A549 (cell line): ENCODE measurements around the gene PTPN4.

Experiments
- CEBPB ChIP-seq, 2 experiments: fragments of >200 bp in 1 of 2; sonication (Bioruptor Twin) in 1 of 2; formaldehyde crosslinking in 1 of 2; IDR thresholded peaks; 2 replicates each; pipeline ENCODE4 v1.6.1; 2012 to 2016
- CTCF ChIP-seq: fragments of >200 bp; sonication (Bioruptor Twin); formaldehyde crosslinking; IDR thresholded peaks from 3 replicates; pipeline ENCODE4 v1.5.1; 2016
- ELK1 ChIP-seq: fragments of 150-350 bp; IDR thresholded peaks from 2 replicates; pipeline ENCODE4 v1.6.1; 2014; ENCODE audit warnings: low read depth, mild to moderate bottlenecking, low read length
- EP300 ChIP-seq, 2 experiments: fragments of >200 bp; sonication (Bioruptor Twin); formaldehyde crosslinking; IDR thresholded peaks; 2 replicates in 1 of 2; 3 replicates in 1 of 2; pipeline ENCODE4 v1.6.1; 2016 to 2017
- FOSL2 ChIP-seq, 2 experiments: fragments of 450-650 bp in 1 of 2; fragments of >200 bp in 1 of 2; sonication (Bioruptor Twin) in 1 of 2; formaldehyde crosslinking; IDR thresholded peaks; 2 replicates each; pipeline versions ENCODE4 v1.5.0 to v1.6.1; 2016 to 2020; ENCODE audit warnings: mild to moderate bottlenecking in 1 of 2, moderate library complexity in 1 of 2
- HOXB13 ChIP-seq: fragments of 250-450 bp; sonication (Bioruptor Pico); IDR thresholded peaks from 2 replicates; pipeline ENCODE4 v1.5.0; 2020; ENCODE audit warnings: low read depth, mild to moderate bottlenecking, moderate library complexity
- MAFK ChIP-seq: fragments of 450-650 bp; IDR thresholded peaks from 2 replicates; pipeline ENCODE4 v1.6.1; 2014; ENCODE audit not compliant: partially characterized antibody
- MAX ChIP-seq: IDR thresholded peaks from 2 replicates; pipeline ENCODE4 v1.6.1; 2012
- MYC ChIP-seq: IDR thresholded peaks from 2 replicates; pipeline ENCODE4 v1.6.1; 2012; ENCODE audit warnings: mild to moderate bottlenecking, inconsistent platforms, low read length, improper control_type of control experiment, borderline replicate concordance
- NR3C1 ChIP-seq: fragments of >200 bp; sonication (Bioruptor Twin); formaldehyde crosslinking; IDR thresholded peaks from 3 replicates; pipeline ENCODE4 v1.6.1; 2017
- POLR2A ChIP-seq: IDR thresholded peaks from 2 replicates; pipeline ENCODE4 v1.6.1; 2012; ENCODE audit warnings: mild to moderate bottlenecking, low read length
- RAD21 ChIP-seq, 2 experiments: fragments of >200 bp in 1 of 2; sonication (Bioruptor Twin) in 1 of 2; formaldehyde crosslinking in 1 of 2; IDR thresholded peaks in 1 of 2; conservative IDR thresholded peaks in 1 of 2; 2 replicates in 1 of 2; 3 replicates in 1 of 2; pipeline ENCODE4 v1.6.1; 2012 to 2018; ENCODE audit warnings: inconsistent platforms in 1 of 2
- RFX5 ChIP-seq: fragments of 450-650 bp; IDR thresholded peaks from 2 replicates; pipeline ENCODE4 v1.7.1; 2014; ENCODE audit warnings: antibody characterized with exemption, mild to moderate bottlenecking, moderate library complexity
- SMC3 ChIP-seq: fragments of >200 bp; sonication (Bioruptor Twin); formaldehyde crosslinking; IDR thresholded peaks from 3 replicates; pipeline ENCODE4 v1.6.1; 2018; ENCODE audit warnings: inconsistent platforms

GRCh38 chr2:119768742-119769141, 9.0 kb downstream of the PTPN4 start:
- TF ChIP-seq POLR2A = no peak
- no peak for TF ChIP-seq ELK1
- TF ChIP-seq CEBPB (IDR thresholded peaks at IDR 0.05) = no peak
- TF ChIP-seq MYC = no peak
- no peak for TF ChIP-seq CTCF
- TF ChIP-seq FOSL2 (IDR thresholded peaks at IDR 0.05) = no peak
- no peak for TF ChIP-seq FOSL2 (CRISPR knock-in tag; IDR thresholded peaks at IDR 0.05)
- TF ChIP-seq HOXB13 (CRISPR knock-in tag) = no peak
- TF ChIP-seq EP300 (IDR thresholded peaks at IDR 0.05) = no peak
- no peak for TF ChIP-seq SMC3
- no peak for TF ChIP-seq MAFK
- TF ChIP-seq RAD21 (conservative IDR thresholded peaks at IDR 0.05 in 1 of 2, IDR thresholded peaks at IDR 0.05 in 1 of 2) = no peak
- TF ChIP-seq NR3C1 = no peak
- TF ChIP-seq MAX = no peak
- TF ChIP-seq RFX5 = no peak
